ENCODE results near the gene LRIG1.

LRIG1 gene

GRCh38 chr3:66433522-66433782, 67.4 kb downstream of the LRIG1 start:
- peaks cover 100% of the 10 kb centered on the region for H3K79me2 ChIP-seq (ENCODE audit: control insufficient read depth, low read length)
- no peaks in the 10 kb centered on the region for H3K9me3 ChIP-seq (ENCODE audit: control insufficient read depth, insufficient read depth, low read length)
- H3K9me2 ChIP-seq (replicated peaks; ENCODE audit: control insufficient read depth, low read length), result no peaks in the 10 kb centered on the region
- peaks cover 95% of the 10 kb centered on the region for H3K36me3 ChIP-seq (ENCODE audit: control insufficient read depth, low read length)
- no peaks in the 10 kb centered on the region for H3K27me3 ChIP-seq (ENCODE audit: control insufficient read depth, low read length)
- H3K27ac ChIP-seq (ENCODE audit: low read depth, low read length), result no peak overlapping the region
- H3K4me3 ChIP-seq (ENCODE audit: low read length), result no peak overlapping the region
- H3K4me2 ChIP-seq (ENCODE audit: low read length), result no peak overlapping the region
- H3K4me1 ChIP-seq (ENCODE audit: control insufficient read depth, low read length), result no peaks in the 10 kb centered on the region
- TF ChIP-seq CTCF (IDR thresholded peaks at IDR 0.05; ENCODE audit: low read depth, low read length, poor library complexity, severe bottlenecking) (no peak), EZH2phosphoT487 (IDR thresholded peaks at IDR 0.05; ENCODE audit: borderline replicate concordance, low read length) (no peak)
- peaks cover 3% of the 10 kb centered on the region; the same call in 1 of the 2 replicates for H4K20me1 ChIP-seq (ENCODE audit: control insufficient read depth, insufficient read depth, low read depth, low read length)
- H3F3A ChIP-seq (ENCODE audit: control insufficient read depth, insufficient read depth), result no peaks in the 10 kb centered on the region

GRCh38 chr3:66432767-66433521, 67.9 kb downstream of the LRIG1 start:
- H3K36me3 ChIP-seq (ENCODE audit: control insufficient read depth, low read length), result peaks cover 95% of the 10 kb centered on the region
- peaks cover 100% of the 10 kb centered on the region for H3K79me2 ChIP-seq (ENCODE audit: control insufficient read depth, low read length)
- peaks cover 3% of the 10 kb centered on the region; the same call in 1 of the 2 replicates for H4K20me1 ChIP-seq (ENCODE audit: control insufficient read depth, insufficient read depth, low read depth, low read length)
- H3K27me3 ChIP-seq (ENCODE audit: control insufficient read depth, low read length), result no peaks in the 10 kb centered on the region
- H3K4me3 ChIP-seq (ENCODE audit: low read length), result no peak overlapping the region
- H3K27ac ChIP-seq (ENCODE audit: low read depth, low read length), result no peak overlapping the region
- no peaks in the 10 kb centered on the region for H3K9me3 ChIP-seq (ENCODE audit: control insufficient read depth, insufficient read depth, low read length)
- no peak overlapping the region for H3K4me2 ChIP-seq (ENCODE audit: low read length)
- H3F3A ChIP-seq (ENCODE audit: control insufficient read depth, insufficient read depth), result no peaks in the 10 kb centered on the region
- H3K9me2 ChIP-seq (replicated peaks; ENCODE audit: control insufficient read depth, low read length), result no peaks in the 10 kb centered on the region
- H3K4me1 ChIP-seq (ENCODE audit: control insufficient read depth, low read length), result no peaks in the 10 kb centered on the region
- TF ChIP-seq CTCF (IDR thresholded peaks at IDR 0.05; ENCODE audit: low read depth, low read length, poor library complexity, severe bottlenecking) (no peak), EZH2phosphoT487 (IDR thresholded peaks at IDR 0.05; ENCODE audit: borderline replicate concordance, low read length) (no peak)

DNA sequence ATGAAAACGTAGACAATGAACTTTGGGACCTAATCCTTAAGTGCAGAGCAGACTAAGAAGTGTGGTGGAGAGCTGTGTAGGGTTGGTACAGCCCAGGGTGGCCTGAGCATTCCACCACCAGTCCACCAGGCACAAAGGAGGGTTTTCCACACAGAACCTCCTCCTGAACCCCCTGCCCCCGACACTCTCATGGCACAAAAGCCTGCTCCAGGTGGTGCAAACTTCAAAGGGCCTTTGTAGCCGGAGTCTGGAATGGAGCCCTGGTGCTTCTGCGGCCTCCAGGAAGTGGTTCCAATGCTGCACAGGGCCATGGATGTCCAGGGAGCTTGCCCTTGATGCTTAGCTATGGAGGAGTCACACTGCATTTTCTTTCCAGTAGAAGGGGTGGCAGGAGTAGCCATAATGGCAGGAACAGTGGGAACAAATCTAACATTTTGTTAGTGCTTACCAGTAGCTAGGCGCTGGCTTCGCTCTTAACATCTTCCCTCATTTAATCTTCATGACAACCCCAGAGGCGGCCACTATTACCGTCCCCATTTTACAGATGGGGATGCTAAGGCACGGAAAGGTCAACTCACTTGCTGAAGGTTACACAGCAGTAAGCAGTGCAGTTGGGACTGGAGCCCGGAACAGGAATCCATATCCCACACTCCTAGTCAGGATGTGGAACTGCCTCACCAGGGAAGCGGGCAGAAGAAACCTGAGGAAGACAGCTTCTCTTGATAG, 68.6 kb downstream of the LRIG1 start:
- Histone ChIP-seq H3K9me2 (replicated peaks; ENCODE audit: control insufficient read depth, low read length) (no peaks in the 10 kb centered on the region), H3K27ac (ENCODE audit: low read depth, low read length) (no peak overlapping the region), H4K20me1 (ENCODE audit: control insufficient read depth, insufficient read depth, low read depth, low read length) (no peaks in the 10 kb centered on the region; the same call in 1 of the 2 replicates), H3K36me3 (ENCODE audit: control insufficient read depth, low read length) (peaks cover 93% of the 10 kb centered on the region), H3K9me3 (ENCODE audit: control insufficient read depth, insufficient read depth, low read length) (no peaks in the 10 kb centered on the region), H3F3A (ENCODE audit: control insufficient read depth, insufficient read depth) (no peaks in the 10 kb centered on the region), H3K4me1 (ENCODE audit: control insufficient read depth, low read length) (no peaks in the 10 kb centered on the region), H3K4me2 (ENCODE audit: low read length) (no peak overlapping the region), H3K27me3 (ENCODE audit: control insufficient read depth, low read length) (no peaks in the 10 kb centered on the region), H3K4me3 (ENCODE audit: low read length) (no peak overlapping the region), H3K79me2 (ENCODE audit: control insufficient read depth, low read length) (peaks cover 100% of the 10 kb centered on the region)
- TF ChIP-seq EZH2phosphoT487 (IDR thresholded peaks at IDR 0.05; ENCODE audit: borderline replicate concordance, low read length) (no peak), CTCF (IDR thresholded peaks at IDR 0.05; ENCODE audit: low read depth, low read length, poor library complexity, severe bottlenecking) (no peak)
